A673 (cell line): ENCODE results near the gene FBLN2. TPM values are rescaled to one million over a fixed set of nuclear protein-coding genes. Genes with fewer than 3 reads are reported as not detected.

Source experiments
- BruUV-seq: library from RNA; stranded (reverse); fragments of 400-500 nt; replicated peaks from 2 replicates; lab custom pipeline; 2021; lab: Mats Ljungman, UMichigan
- CTCF ChIA-PET: fragments of 300-600 bp; sonication (Branson Sonifier 250); formaldehyde crosslinking; loops from one replicate; lab custom pipeline; 2022; ENCODE audit warnings: antibody characterized with exemption; lab: Charles Lee
- POLR2A ChIA-PET: fragments of 300-600 bp; sonication (Branson Sonifier 250); formaldehyde crosslinking; loops from one replicate; lab custom pipeline; 2022; ENCODE audit warnings: antibody characterized with exemption; ENCODE audit not compliant: low non-redundant PET; lab: Charles Lee
- DNase-seq: peaks from one replicate; pipeline ENCODE4 v3.0.0-alpha.2; 2015; ENCODE audit warnings: low spot score
- H3K27ac ChIP-seq: fragments of 200-600 bp; sonication (generic); 2 replicates; pipeline ENCODE4 v1.5.1; 2016; ENCODE audit warnings: mixed run types, low read depth, mild to moderate bottlenecking, mixed read lengths, antibody characterized with exemption, low read length; ENCODE audit not compliant: poor library complexity, severe bottlenecking
- H3K27me3 ChIP-seq: fragments of 200-600 bp; sonication (generic); replicated peaks from 2 replicates; pipeline ENCODE4 v1.6.1; 2017; ENCODE audit warnings: mixed run types, low read depth, mild to moderate bottlenecking, mixed read lengths, antibody characterized with exemption, low read length; ENCODE audit not compliant: insufficient read depth, poor library complexity
- H3K36me3 ChIP-seq: fragments of 200-600 bp; sonication (generic); 2 replicates; pipeline ENCODE4 v1.6.1; 2016; ENCODE audit warnings: mixed run types, mild to moderate bottlenecking, mixed read lengths, antibody characterized with exemption, low read length; ENCODE audit not compliant: insufficient read depth, poor library complexity, severe bottlenecking
- H3K4me1 ChIP-seq: fragments of 200-600 bp; sonication (generic); 2 replicates; pipeline ENCODE4 v1.6.1; 2017; ENCODE audit warnings: mixed run types, mild to moderate bottlenecking, mixed read lengths, antibody characterized with exemption, low read length; ENCODE audit not compliant: insufficient read depth, poor library complexity, severe bottlenecking
- H3K4me3 ChIP-seq: fragments of 200-600 bp; sonication (generic); 2 replicates; pipeline ENCODE4 v1.5.1; 2016; ENCODE audit warnings: low read depth, mixed run types, mild to moderate bottlenecking, mixed read lengths, low read length; ENCODE audit not compliant: poor library complexity, severe bottlenecking
- H3K9me3 ChIP-seq: fragments of 200-600 bp; sonication (generic); 2 replicates; pipeline ENCODE4 v1.6.1; 2016; ENCODE audit warnings: mixed run types, low read depth, mild to moderate bottlenecking, mixed read lengths, antibody characterized with exemption, low read length; ENCODE audit not compliant: poor library complexity, severe bottlenecking
- CTCF ChIP-seq: fragments of 300-800, 200-600 bp; sonication (generic); conservative IDR thresholded peaks from 2 replicates; pipeline ENCODE4 v1.5.1; 2017; ENCODE audit warnings: low read depth, mild to moderate bottlenecking, antibody characterized with exemption, low read length, moderate library complexity, mixed read lengths
- EZH2 ChIP-seq: fragments of 200-600 bp; sonication (generic); IDR thresholded peaks from 2 replicates; pipeline ENCODE4 v1.6.1; 2017; ENCODE audit warnings: borderline replicate concordance, low read depth, mild to moderate bottlenecking, mixed read lengths, antibody characterized with exemption, low read length; ENCODE audit not compliant: poor library complexity, severe bottlenecking
- intact Hi-C: fragments of 100-400 bp; cut with micrococcal nuclease; formaldehyde crosslinking; loops from one replicate; pipeline ENCODE4 v1.10.0; 2022; ENCODE audit not compliant: unreplicated experiment
- total RNA-seq: library from RNA; stranded (reverse); gene quantifications from 2 replicates; pipeline ENCODE4 v1.2.3, GENCODE V29; 2021

The FBLN2 gene
- total RNA-seq, 1 experiment from 2014 or later, result 0.71 TPM

GRCh38 chr3:13681931-13682330, 133.0 kb downstream of the FBLN2 start:
- intact Hi-C loops, result no loop called here

GRCh38 chr3:13682331-13683013, 133.5 kb downstream of the FBLN2 start:
- intact Hi-C loops, result no loop called here
- no peak for TF ChIP-seq CTCF
- no peak for TF ChIP-seq EZH2
- H3K4me1 ChIP-seq, result no peaks in the 10 kb centered on the region
- H3K36me3 ChIP-seq, result no peaks in the 10 kb centered on the region
- no peak for DNase-seq
- H3K27me3 ChIP-seq, result no peaks in the 10 kb centered on the region
- no peak overlapping the region for H3K4me3 ChIP-seq
- BruUV-seq, result no TSS peak
- POLR2A ChIA-PET, result no interaction called here
- H3K27ac ChIP-seq, result no peak overlapping the region
- H3K9me3 ChIP-seq, result no peaks in the 10 kb centered on the region
- CTCF ChIA-PET, result no interaction called here

More at GRCh38 chr3:13681931-13682330, 133.0 kb downstream of the FBLN2 start:
- TF ChIP-seq EZH2 (no peak), CTCF (no peak)
- no peaks in the 10 kb centered on the region for H3K36me3 ChIP-seq
- H3K27ac ChIP-seq, result no peak overlapping the region
- H3K4me1 ChIP-seq, result no peaks in the 10 kb centered on the region
- no peak for DNase-seq
- POLR2A ChIA-PET, result no interaction called here
- CTCF ChIA-PET, result no interaction called here
- no peak overlapping the region for H3K4me3 ChIP-seq
- no peaks in the 10 kb centered on the region for H3K9me3 ChIP-seq
- no TSS peak for BruUV-seq
- no peaks in the 10 kb centered on the region for H3K27me3 ChIP-seq

- Histone ChIP-seq H3K27ac (no peak overlapping the region), H3K4me1 (no peaks in the 10 kb centered on the region), H3K36me3 (no peaks in the 10 kb centered on the region), H3K4me3 (no peak overlapping the region), H3K9me3 (no peaks in the 10 kb centered on the region), H3K27me3 (no peaks in the 10 kb centered on the region)
- intact Hi-C loops, result no loop called here
- CTCF ChIA-PET, result no interaction called here
- POLR2A ChIA-PET, result no interaction called here
- no peak for TF ChIP-seq CTCF
- TF ChIP-seq EZH2, result no peak
- no TSS peak for BruUV-seq
- no peak for DNase-seq
These were observed 134.4 kb downstream of the FBLN2 start for GRCh38 chr3:13683288-13683687.
